Ishikawa (cell line): ENCODE data around the gene PRKCE.

ENCODE experiments used
- CEBPB ChIP-seq: IDR thresholded peaks from 2 replicates; pipeline ENCODE4 v1.6.1; 2012
- CREB1 ChIP-seq: IDR thresholded peaks from 2 replicates; pipeline ENCODE4 v1.6.1; 2012; ENCODE audit warnings: low read depth
- EGR1 ChIP-seq: IDR thresholded peaks from 2 replicates; pipeline ENCODE4 v1.6.1; 2012
- EP300 ChIP-seq: IDR thresholded peaks from 2 replicates; pipeline ENCODE4 v1.6.1; 2012; ENCODE audit warnings: borderline replicate concordance
- FOXM1 ChIP-seq: IDR thresholded peaks from 2 replicates; pipeline ENCODE4 v1.6.1; 2012; ENCODE audit warnings: low read depth, borderline replicate concordance
- NFIC ChIP-seq: IDR thresholded peaks from 2 replicates; pipeline ENCODE4 v1.6.1; 2012
- RAD21 ChIP-seq: IDR thresholded peaks from 2 replicates; pipeline ENCODE4 v1.6.1; 2012; ENCODE audit warnings: low read depth
- TAF1 ChIP-seq: IDR thresholded peaks from 2 replicates; pipeline ENCODE4 v1.6.1; 2012; ENCODE audit warnings: low read depth, mild to moderate bottlenecking
- TCF12 ChIP-seq: IDR thresholded peaks from 2 replicates; pipeline ENCODE4 v1.6.1; 2012; ENCODE audit warnings: low read depth
- TEAD4 ChIP-seq: IDR thresholded peaks from 2 replicates; pipeline ENCODE4 v1.6.1; 2012
- USF1 ChIP-seq: IDR thresholded peaks from 2 replicates; pipeline ENCODE4 v1.6.1; 2012
- YY1 ChIP-seq: IDR thresholded peaks from 2 replicates; pipeline ENCODE4 v1.6.1; 2012; ENCODE audit warnings: low read depth
- ZBTB7A ChIP-seq: IDR thresholded peaks from 2 replicates; pipeline ENCODE4 v1.6.1; 2012; ENCODE audit warnings: low read depth
- TF ChIP-seq, protein P1 (sequence below): IDR thresholded peaks from 2 replicates; pipeline ENCODE4 v1.6.1; 2012
- TF ChIP-seq, protein P2 (sequence below): IDR thresholded peaks from 2 replicates; pipeline ENCODE4 v1.6.1; 2012; ENCODE audit warnings: low read depth, mild to moderate bottlenecking

PRKCE gene

DNA sequence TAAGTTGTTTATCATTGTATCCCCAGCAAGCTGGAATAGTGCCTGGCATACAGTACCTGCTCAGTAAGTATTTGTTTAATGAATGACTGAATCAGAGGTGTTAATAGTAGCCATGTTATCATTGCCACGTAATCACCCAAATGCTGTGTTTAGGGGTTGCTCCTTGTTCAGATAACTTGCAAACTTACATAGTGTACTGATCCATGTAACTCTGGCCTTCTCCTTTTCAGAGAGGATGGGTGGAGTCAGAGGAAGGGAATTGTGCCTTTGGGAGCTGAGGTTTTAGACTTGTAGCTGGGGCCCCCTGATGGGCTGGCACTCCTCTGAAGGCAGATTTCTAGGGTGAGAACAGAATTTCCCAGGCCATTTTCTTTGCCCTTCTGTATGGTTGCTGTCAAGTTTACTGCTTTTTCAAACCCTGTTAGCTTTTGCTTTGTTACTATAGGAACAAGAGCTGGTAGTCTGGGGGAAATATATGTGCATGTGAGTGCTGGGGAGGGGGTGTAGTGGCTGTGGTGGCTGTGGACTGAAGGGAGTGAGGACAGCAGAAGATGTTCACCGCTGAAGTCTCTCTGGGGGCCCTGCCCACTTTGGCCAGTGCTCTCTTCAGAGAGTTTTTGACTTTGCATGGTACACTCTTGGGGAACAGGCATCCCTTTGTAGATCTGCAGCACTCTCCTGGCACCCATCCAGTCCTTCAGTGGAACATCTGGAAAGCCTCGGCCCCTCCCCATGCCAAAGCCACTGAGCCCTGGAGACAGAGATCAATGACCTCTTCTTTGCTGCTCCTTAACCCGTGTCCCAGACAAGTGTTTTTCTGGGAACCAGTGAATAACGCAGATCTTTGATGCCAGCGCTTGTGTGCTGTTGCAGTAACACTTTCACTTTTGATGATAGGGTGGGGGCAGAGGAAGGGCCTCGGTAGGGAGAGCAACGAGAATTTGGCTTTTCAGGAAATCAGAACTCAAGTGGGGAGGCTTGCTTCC, 209.0 kb downstream of the PRKCE start:
- TF ChIP-seq YY1 (no peak), TCF12 (no peak), RAD21 (no peak), EP300 (no peak), ZBTB7A (no peak), TEAD4 (no peak), CEBPB (no peak)
- TF ChIP-seq, protein P1, sequence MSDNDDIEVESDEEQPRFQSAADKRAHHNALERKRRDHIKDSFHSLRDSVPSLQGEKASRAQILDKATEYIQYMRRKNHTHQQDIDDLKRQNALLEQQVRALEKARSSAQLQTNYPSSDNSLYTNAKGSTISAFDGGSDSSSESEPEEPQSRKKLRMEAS, result no peak

DNA sequence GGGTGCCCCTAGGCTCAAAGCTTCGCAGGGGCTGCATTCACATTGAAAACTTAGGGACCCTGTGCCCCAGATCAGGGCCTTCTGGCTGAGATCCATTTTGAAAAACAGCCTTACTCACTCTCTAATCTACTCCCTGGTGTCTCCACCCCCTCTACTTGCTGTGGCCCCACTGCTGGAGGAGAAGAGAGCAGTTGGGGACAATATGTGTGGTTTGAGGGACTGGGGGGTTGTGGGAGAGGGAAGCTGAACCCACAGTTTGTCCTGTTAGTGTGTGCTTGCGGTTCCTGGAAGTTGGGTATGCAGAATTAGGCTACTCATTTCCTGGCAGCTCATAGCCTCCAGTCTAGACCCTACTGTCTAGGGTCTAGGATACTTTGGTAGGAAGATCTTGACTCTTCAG, 211.4 kb downstream of the PRKCE start:
- TF ChIP-seq RAD21, result no peak
- TF ChIP-seq, protein P1, result no peak
- no peak for TF ChIP-seq ZBTB7A
- no peak for TF ChIP-seq FOXM1
- TF ChIP-seq TAF1, result no peak
- TF ChIP-seq EGR1, result no peak
- no peak for TF ChIP-seq CEBPB
- no peak for TF ChIP-seq CREB1

- TF ChIP-seq FOXM1 (no peak), TEAD4 (no peak), NFIC (no peak), EGR1 (no peak), TAF1 (no peak), TCF12 (no peak), ZBTB7A (no peak), RAD21 (no peak), EP300 (no peak), CREB1 (no peak), YY1 (no peak), CEBPB (no peak), USF1 (no peak)
- TF ChIP-seq, protein P2, sequence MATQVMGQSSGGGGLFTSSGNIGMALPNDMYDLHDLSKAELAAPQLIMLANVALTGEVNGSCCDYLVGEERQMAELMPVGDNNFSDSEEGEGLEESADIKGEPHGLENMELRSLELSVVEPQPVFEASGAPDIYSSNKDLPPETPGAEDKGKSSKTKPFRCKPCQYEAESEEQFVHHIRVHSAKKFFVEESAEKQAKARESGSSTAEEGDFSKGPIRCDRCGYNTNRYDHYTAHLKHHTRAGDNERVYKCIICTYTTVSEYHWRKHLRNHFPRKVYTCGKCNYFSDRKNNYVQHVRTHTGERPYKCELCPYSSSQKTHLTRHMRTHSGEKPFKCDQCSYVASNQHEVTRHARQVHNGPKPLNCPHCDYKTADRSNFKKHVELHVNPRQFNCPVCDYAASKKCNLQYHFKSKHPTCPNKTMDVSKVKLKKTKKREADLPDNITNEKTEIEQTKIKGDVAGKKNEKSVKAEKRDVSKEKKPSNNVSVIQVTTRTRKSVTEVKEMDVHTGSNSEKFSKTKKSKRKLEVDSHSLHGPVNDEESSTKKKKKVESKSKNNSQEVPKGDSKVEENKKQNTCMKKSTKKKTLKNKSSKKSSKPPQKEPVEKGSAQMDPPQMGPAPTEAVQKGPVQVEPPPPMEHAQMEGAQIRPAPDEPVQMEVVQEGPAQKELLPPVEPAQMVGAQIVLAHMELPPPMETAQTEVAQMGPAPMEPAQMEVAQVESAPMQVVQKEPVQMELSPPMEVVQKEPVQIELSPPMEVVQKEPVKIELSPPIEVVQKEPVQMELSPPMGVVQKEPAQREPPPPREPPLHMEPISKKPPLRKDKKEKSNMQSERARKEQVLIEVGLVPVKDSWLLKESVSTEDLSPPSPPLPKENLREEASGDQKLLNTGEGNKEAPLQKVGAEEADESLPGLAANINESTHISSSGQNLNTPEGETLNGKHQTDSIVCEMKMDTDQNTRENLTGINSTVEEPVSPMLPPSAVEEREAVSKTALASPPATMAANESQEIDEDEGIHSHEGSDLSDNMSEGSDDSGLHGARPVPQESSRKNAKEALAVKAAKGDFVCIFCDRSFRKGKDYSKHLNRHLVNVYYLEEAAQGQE, result no peak
These were observed 212.6 kb downstream of the PRKCE start for GRCh38 chr2:45864121-45864520.

DNA sequence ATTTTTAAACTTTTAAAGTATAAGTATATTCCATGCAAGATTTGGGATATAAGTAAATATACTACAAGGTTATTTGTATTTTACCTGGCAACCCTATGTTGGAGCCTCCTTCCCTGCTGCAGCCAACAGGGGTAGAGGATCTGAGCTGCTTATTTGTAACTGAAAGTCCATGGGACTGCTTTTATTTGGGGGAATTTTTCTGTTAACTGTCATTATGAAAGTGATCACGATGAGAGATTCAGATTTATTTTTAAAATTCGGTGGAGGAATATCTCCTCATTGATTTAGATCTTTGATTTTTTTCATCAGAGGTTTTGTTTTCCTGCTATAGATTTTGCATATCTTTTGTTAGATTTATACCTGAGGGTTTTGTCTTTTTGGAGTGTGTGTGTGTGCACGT, 215.9 kb downstream of the PRKCE start:
- TF ChIP-seq TAF1, result no peak
- TF ChIP-seq FOXM1, result no peak
- TF ChIP-seq, protein P1, result no peak
- TF ChIP-seq YY1, result no peak
- TF ChIP-seq EP300, result no peak
- TF ChIP-seq EGR1, result no peak
- no peak for TF ChIP-seq TCF12
- TF ChIP-seq CREB1, result no peak
- no peak for TF ChIP-seq RAD21
- TF ChIP-seq ZBTB7A, result no peak
- no peak for TF ChIP-seq NFIC
- TF ChIP-seq USF1, result no peak

DNA sequence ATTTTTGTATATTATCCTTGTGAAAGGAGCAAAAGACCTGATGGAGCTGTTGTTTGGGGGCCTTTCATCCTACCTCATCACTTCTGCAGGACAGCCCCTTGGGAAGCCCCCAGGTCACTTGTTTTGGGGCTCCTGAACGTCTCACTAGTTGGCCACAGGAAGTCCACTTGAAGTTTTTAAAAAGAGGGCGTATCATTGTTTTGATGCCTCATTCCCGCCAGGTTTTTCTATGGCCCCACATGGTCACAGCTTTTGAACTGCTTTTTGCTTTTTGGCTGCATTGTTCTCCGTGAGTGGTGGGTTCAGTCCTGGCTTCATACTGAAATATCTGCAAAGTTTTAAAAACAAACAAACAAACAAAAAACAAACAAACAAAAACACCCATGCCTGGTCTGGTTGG, 216.3 kb downstream of the PRKCE start:
- TF ChIP-seq RAD21 (no peak), YY1 (no peak), TAF1 (no peak), TEAD4 (no peak), TCF12 (no peak), USF1 (no peak), CREB1 (no peak), NFIC (no peak)
- TF ChIP-seq, protein P2, result no peak
- TF ChIP-seq, protein P1, result no peak
